Transverse colon (tissue), 4 donors: Measurements from ENCODE around the gene KRT4. TPM values are rescaled to one million over a fixed set of nuclear protein-coding genes. Genes with fewer than 3 reads are reported as not detected.

Experiments used
- DNase-seq: peaks from one replicate; pipeline ENCODE4 v3.0.0-alpha.2; 2019
- H3K27ac ChIP-seq, 4 donors: fragments of 200-600 bp; sonication (generic); 2 replicates each; pipeline ENCODE4 v1.5.1; 2016 to 2018; ENCODE audit warnings: inconsistent platforms in 4 of 4
- H3K27me3 ChIP-seq: fragments of 200-600 bp; sonication (generic); 2 replicates; pipeline ENCODE4 v1.5.1; 2017; ENCODE audit warnings: inconsistent platforms
- H3K36me3 ChIP-seq, 4 donors: fragments of 200-600 bp; sonication (generic); 2 replicates each; pipeline ENCODE4 v1.5.1; 2017 to 2019; ENCODE audit warnings: inconsistent platforms in 4 of 4
- H3K4me1 ChIP-seq, 4 donors: fragments of 200-600 bp; sonication (generic); 2 replicates each; pipeline ENCODE4 v1.5.1; 2017 to 2020; ENCODE audit warnings: inconsistent platforms in 4 of 4
- H3K4me3 ChIP-seq, 4 donors: fragments of 200-600 bp; sonication (generic); 1 replicate in 1 of 4; 2 replicates in 3 of 4; pipeline versions ENCODE4 v1.5.1 to v1.6.1; 2017 to 2019; ENCODE audit warnings: inconsistent platforms in 4 of 4
- H3K9me3 ChIP-seq, 2 donors: fragments of 200-600 bp; sonication (generic); 2 replicates each; pipeline ENCODE4 v1.5.1; 2017 to 2019; ENCODE audit warnings: inconsistent platforms in 2 of 2
- EP300 ChIP-seq: sonication (generic); formaldehyde crosslinking; IDR thresholded peaks from one replicate; pipeline ENCODE4 v1.6.1; 2017; ENCODE audit warnings: antibody characterized with exemption, low read depth
- POLR2A ChIP-seq: fragments of 450-650 bp; IDR thresholded peaks from one replicate; pipeline ENCODE4 v1.6.1; 2016; ENCODE audit warnings: antibody characterized with exemption, mild to moderate bottlenecking, moderate library complexity
- POLR2AphosphoS5 ChIP-seq, 3 donors: sonication (generic); formaldehyde crosslinking; IDR thresholded peaks; one replicate each; pipeline ENCODE4 v1.6.1; 2016; ENCODE audit warnings: antibody characterized with exemption in 3 of 3
- WGBS, 2 donors: methylation state at CpG; one replicate each; pipeline ENCODE4 v1.1.5; 2018; ENCODE audit warnings: low coverage in 1 of 2; 5-methylcytosine and 5-hydroxymethylcytosine counted together
- in situ Hi-C, 4 donors: fragments of 200-750 bp; cut with MboI; loops; one replicate each; pipeline versions ENCODE4 v1.15.0 to v1.15.1; 2017; ENCODE audit warnings: low sequenced_read_pairs in 3 of 4, low pct_ligation_motif_present in 1 of 4, low pct_unique_long_range_greater_than_20kb in 1 of 4
- intact Hi-C: fragments of 100-400 bp; cut with DNase I; formaldehyde crosslinking; loops from one replicate; pipeline ENCODE4 v1.15.1; 2023; ENCODE audit warnings: low total_unique reads
- total RNA-seq, 4 donors: library from RNA; depleted of rRNA; stranded (reverse); fragments of >200 nt; gene quantifications; one replicate each; pipeline ENCODE4 v1.1.0, GENCODE V29; 2016
- TF ChIP-seq, protein P1 (sequence below), 5 experiments: fragments of 200-600 bp in 3 of 5; fragments of 450-650 bp in 2 of 5; sonication (generic) in 3 of 5; IDR thresholded peaks; 1 replicate in 2 of 5; 2 replicates in 3 of 5; pipeline ENCODE4 v1.5.1; 2016 to 2017; ENCODE audit warnings: antibody characterized with exemption in 5 of 5, inconsistent platforms in 3 of 5, mild to moderate bottlenecking in 2 of 5, moderate library complexity in 1 of 5

The KRT4 gene
- total RNA-seq, 4 donors from 2014 or later, result not detected

DNA sequence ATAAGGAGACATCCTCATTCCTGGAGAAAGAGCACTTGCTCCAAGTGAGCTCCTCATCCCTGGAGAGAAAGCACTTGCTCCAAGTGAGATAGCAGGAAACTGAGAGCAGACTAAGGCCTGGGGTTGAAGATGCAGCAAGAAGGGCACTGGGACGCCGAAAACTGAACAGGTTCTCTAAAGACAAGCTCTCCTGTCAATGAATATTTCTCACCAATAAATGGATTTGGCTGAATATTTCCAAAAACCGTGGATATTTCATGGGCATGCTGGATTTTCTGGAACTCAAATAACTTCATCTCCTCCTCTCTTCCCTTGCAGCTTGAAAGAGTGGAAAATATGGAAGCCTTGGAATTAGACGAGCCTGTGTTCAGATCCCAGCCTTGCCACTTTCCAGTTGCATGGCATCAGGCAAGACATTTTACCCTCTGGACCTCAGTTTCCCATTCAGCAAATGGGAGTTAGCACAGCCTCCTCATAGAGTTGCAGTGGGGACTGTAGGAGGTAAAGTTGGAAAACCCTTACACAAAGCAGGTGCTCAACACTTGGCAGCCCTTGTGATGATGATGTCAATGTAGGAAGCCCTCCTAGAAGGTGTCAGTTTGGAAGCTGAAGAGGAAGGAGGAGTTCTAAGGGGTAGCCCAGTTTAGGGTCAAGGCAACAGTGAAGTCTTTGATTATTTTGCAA lies 32.4 kb downstream of the KRT4 start:
- Histone ChIP-seq H3K36me3 (no peaks in the 10 kb centered on the region), H3K4me3 (no peak overlapping the region), H3K4me1 (no peaks in the 10 kb centered on the region), H3K27ac (no peak overlapping the region), H3K27me3 (peaks cover 2% of the 10 kb centered on the region), H3K9me3 (no peaks in the 10 kb centered on the region)
- WGBS, 2 donors, result 68 to 77% methylated on average over 4 of the region's 4 CpGs
- DNase-seq, result no peak
- intact Hi-C loops (no loop called here), in situ Hi-C loops (no loop called here)
- TF ChIP-seq, protein P1, sequence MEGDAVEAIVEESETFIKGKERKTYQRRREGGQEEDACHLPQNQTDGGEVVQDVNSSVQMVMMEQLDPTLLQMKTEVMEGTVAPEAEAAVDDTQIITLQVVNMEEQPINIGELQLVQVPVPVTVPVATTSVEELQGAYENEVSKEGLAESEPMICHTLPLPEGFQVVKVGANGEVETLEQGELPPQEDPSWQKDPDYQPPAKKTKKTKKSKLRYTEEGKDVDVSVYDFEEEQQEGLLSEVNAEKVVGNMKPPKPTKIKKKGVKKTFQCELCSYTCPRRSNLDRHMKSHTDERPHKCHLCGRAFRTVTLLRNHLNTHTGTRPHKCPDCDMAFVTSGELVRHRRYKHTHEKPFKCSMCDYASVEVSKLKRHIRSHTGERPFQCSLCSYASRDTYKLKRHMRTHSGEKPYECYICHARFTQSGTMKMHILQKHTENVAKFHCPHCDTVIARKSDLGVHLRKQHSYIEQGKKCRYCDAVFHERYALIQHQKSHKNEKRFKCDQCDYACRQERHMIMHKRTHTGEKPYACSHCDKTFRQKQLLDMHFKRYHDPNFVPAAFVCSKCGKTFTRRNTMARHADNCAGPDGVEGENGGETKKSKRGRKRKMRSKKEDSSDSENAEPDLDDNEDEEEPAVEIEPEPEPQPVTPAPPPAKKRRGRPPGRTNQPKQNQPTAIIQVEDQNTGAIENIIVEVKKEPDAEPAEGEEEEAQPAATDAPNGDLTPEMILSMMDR (IDR thresholded peaks at IDR 0.05), result no peak
- no peak for TF ChIP-seq POLR2A
- no peak for TF ChIP-seq POLR2AphosphoS5 (IDR thresholded peaks at IDR 0.05)
- TF ChIP-seq EP300, result no peak

DNA sequence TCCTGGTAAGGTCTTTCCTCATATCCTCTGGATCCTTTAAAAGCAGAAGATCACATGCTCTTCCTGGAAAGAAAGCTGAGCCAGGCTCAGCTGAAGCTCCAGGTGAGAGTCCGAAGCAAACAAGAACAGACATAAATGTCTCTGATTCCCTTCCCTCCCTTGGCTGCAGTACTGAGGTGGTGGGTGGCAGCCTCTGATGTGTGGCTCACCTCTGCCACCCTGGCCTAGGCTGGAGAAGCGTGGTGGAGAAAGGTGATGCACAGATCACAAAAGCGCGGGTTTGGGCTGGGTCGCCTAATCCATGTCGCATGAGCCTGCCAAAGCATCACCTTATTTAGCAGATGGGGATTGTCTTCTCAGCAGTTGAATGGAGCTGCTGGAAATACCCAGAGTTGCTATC lies 34.0 kb downstream of the KRT4 start:
- TF ChIP-seq POLR2A (no peak), EP300 (no peak), POLR2AphosphoS5 (IDR thresholded peaks at IDR 0.05) (no peak)
- TF ChIP-seq, protein P1 (IDR thresholded peaks at IDR 0.05), result no peak
- Histone ChIP-seq H3K4me3 (no peak overlapping the region), H3K9me3 (no peaks in the 10 kb centered on the region), H3K36me3 (no peaks in the 10 kb centered on the region), H3K4me1 (no peaks in the 10 kb centered on the region), H3K27me3 (peaks cover 2% of the 10 kb centered on the region), H3K27ac (no peak overlapping the region)
- DNase-seq, result no peak
- intact Hi-C loops (no loop called here), in situ Hi-C loops (no loop called here)
- WGBS, 2 donors, result 84 to 100% methylated on average over 2 to 6 of the region's 6 CpGs

DNA sequence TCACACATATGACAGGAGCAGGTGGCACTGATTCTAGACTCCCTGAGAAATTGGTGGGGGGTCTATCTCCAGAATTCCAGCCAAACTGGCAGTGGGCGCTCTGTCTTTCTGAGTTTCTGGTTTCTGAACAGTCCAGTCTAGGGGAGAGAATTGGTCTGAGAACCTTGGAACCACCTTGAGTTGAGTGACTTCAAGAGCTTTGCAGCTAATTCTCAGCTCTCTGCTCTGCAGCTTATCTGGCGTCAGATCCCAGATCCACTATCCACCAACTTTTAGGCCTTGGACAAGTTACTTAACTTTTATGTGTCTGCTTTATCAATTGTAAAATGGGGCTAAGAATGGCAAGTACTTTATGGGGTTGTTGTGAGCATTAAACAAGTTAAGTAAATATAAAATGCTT lies 35.1 kb downstream of the KRT4 start:
- WGBS, 2 donors, result 93 to 100% methylated on average over 1 to 2 of the region's 2 CpGs

DNA sequence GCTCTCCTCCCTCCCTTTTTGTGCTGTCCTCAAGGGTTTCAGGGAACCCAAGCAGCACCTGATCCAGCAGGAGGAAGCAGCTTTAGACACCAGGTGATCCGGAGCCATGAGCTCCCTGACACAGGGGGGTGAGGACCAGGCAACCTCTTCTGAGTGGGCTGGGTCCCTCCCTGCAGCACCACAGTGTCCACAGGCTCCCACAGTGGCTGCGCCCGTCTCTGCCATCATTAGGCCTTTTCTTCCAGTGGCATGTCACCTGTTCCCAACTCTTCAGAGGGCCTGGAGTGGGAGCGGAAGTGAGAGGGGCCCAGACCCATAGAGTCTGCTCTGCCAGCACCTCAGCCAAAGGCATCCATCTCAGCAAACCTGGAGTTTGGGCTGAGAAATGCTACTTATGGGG lies 36.4 kb downstream of the KRT4 start:
- no peaks in the 10 kb centered on the region for H3K9me3 ChIP-seq
- in situ Hi-C loops (no loop called here), intact Hi-C loops (no loop called here)
- no peak overlapping the region for H3K4me3 ChIP-seq
- no peak overlapping the region for H3K27ac ChIP-seq
- no peaks in the 10 kb centered on the region for H3K36me3 ChIP-seq
- peaks cover 2% of the 10 kb centered on the region for H3K27me3 ChIP-seq
- no peaks in the 10 kb centered on the region for H3K4me1 ChIP-seq
- TF ChIP-seq EP300 (no peak), POLR2AphosphoS5 (IDR thresholded peaks at IDR 0.05) (no peak), POLR2A (no peak)
- TF ChIP-seq, protein P1 (IDR thresholded peaks at IDR 0.05), result no peak
- no peak for DNase-seq
- 86% methylated on average over 4 of the region's 4 CpGs; no CpG with 5 or more reads in 1 of the 2 donors for WGBS, 2 donors

More for the DNA sequence above, 35.1 kb downstream of the KRT4 start:
- no peak for DNase-seq
- Histone ChIP-seq H3K4me1 (no peaks in the 10 kb centered on the region), H3K9me3 (no peaks in the 10 kb centered on the region), H3K4me3 (no peak overlapping the region), H3K27ac (no peak overlapping the region), H3K27me3 (peaks cover 2% of the 10 kb centered on the region), H3K36me3 (no peaks in the 10 kb centered on the region)
- in situ Hi-C loops, result no loop called here
- TF ChIP-seq EP300, result no peak
- TF ChIP-seq POLR2AphosphoS5 (IDR thresholded peaks at IDR 0.05), result no peak
- no peak for TF ChIP-seq POLR2A
- TF ChIP-seq, protein P1 (IDR thresholded peaks at IDR 0.05), result no peak
- intact Hi-C loops, result no loop called here
